Thoracic aorta (tissue), 2 donors: Measurements from ENCODE around the gene TMEM51. TPM values are rescaled to one million over a fixed set of nuclear protein-coding genes. Genes with fewer than 3 reads are reported as not detected.

Experiments
- ATAC-seq: fragments of 150-250 bp; one replicate; pipeline ENCODE4 v1.8.0; 2017; ENCODE audit warnings: low read depth; ENCODE audit not compliant: insufficient number of reproducible peaks, low FRiP score
- DNase-seq: peaks from one replicate; pipeline ENCODE4 v3.0.0-alpha.2; 2020; ENCODE audit warnings: low spot score
- H3K27ac ChIP-seq, 2 donors: fragments of 200-600 bp; sonication (generic); 1 replicate in 1 of 2; 2 replicates in 1 of 2; pipeline ENCODE4 v1.5.1; 2016; ENCODE audit warnings: mild to moderate bottlenecking in 2 of 2, moderate library complexity in 2 of 2
- H3K27me3 ChIP-seq: fragments of 200-600 bp; sonication (generic); replicated peaks from 2 replicates; pipeline ENCODE4 v1.6.0; 2016; ENCODE audit warnings: mild to moderate bottlenecking; ENCODE audit not compliant: insufficient read depth
- H3K36me3 ChIP-seq: fragments of 200-600 bp; sonication (generic); one replicate; pipeline ENCODE4 v1.5.1; 2016
- H3K4me1 ChIP-seq, 2 donors: fragments of 200-600 bp; sonication (generic); 1 replicate in 1 of 2; 2 replicates in 1 of 2; pipeline versions ENCODE4 v1.5.1 to v1.6.0; 2016; ENCODE audit warnings: low read depth in 2 of 2, mild to moderate bottlenecking in 1 of 2; ENCODE audit not compliant: control insufficient read depth in 1 of 2
- H3K4me3 ChIP-seq: fragments of 200-600 bp; sonication (generic); 2 replicates; pipeline ENCODE4 v1.5.1; 2016; ENCODE audit warnings: mild to moderate bottlenecking
- H3K9me3 ChIP-seq: fragments of 200-600 bp; sonication (generic); 2 replicates; pipeline ENCODE4 v1.5.1; 2016
- total RNA-seq, 2 donors: library from RNA; depleted of rRNA; stranded (reverse); fragments of >200 nt; gene quantifications; one replicate each; pipeline versions ENCODE4 v1.1.0 to v1.2.3, GENCODE V29; 2016
- TF ChIP-seq, protein P1 (sequence below): fragments of 200-600 bp; sonication (generic); IDR thresholded peaks from one replicate; pipeline ENCODE4 v1.5.1; 2019; ENCODE audit warnings: antibody characterized with exemption

TMEM51 gene
- total RNA-seq, 2 donors from 2014 or later = 2.0 to 5.9 TPM

- Histone ChIP-seq H3K4me3 (no peak overlapping the region), H3K9me3 (no peaks in the 10 kb centered on the region), H3K27ac (no peak overlapping the region), H3K36me3 (no peaks in the 10 kb centered on the region), H3K27me3 (no peaks in the 10 kb centered on the region), H3K4me1 (no peaks in the 10 kb centered on the region)
- TF ChIP-seq, protein P1, sequence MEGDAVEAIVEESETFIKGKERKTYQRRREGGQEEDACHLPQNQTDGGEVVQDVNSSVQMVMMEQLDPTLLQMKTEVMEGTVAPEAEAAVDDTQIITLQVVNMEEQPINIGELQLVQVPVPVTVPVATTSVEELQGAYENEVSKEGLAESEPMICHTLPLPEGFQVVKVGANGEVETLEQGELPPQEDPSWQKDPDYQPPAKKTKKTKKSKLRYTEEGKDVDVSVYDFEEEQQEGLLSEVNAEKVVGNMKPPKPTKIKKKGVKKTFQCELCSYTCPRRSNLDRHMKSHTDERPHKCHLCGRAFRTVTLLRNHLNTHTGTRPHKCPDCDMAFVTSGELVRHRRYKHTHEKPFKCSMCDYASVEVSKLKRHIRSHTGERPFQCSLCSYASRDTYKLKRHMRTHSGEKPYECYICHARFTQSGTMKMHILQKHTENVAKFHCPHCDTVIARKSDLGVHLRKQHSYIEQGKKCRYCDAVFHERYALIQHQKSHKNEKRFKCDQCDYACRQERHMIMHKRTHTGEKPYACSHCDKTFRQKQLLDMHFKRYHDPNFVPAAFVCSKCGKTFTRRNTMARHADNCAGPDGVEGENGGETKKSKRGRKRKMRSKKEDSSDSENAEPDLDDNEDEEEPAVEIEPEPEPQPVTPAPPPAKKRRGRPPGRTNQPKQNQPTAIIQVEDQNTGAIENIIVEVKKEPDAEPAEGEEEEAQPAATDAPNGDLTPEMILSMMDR = no peak
- no peak for ATAC-seq
- no peak for DNase-seq
Observed at GRCh38 chr1:15107911-15108310, 45.6 kb upstream of the TMEM51 start.

GRCh38 chr1:15110128-15110866 lies 43.2 kb upstream of the TMEM51 start:
- Histone ChIP-seq H3K27me3 (no peaks in the 10 kb centered on the region), H3K27ac (no peak overlapping the region), H3K4me3 (no peak overlapping the region), H3K9me3 (no peaks in the 10 kb centered on the region), H3K36me3 (no peaks in the 10 kb centered on the region), H3K4me1 (no peaks in the 10 kb centered on the region)
- DNase-seq (no peak), ATAC-seq (no peak)
- TF ChIP-seq, protein P1 = no peak

GRCh38 chr1:15110867-15111230 lies 42.7 kb upstream of the TMEM51 start:
- no peaks in the 10 kb centered on the region for H3K9me3 ChIP-seq
- H3K27ac ChIP-seq = no peak overlapping the region
- H3K4me1 ChIP-seq = no peaks in the 10 kb centered on the region
- TF ChIP-seq, protein P1 = no peak
- no peak overlapping the region for H3K4me3 ChIP-seq
- no peaks in the 10 kb centered on the region for H3K36me3 ChIP-seq
- DNase-seq = no peak
- no peak for ATAC-seq
- no peaks in the 10 kb centered on the region for H3K27me3 ChIP-seq

DNA sequence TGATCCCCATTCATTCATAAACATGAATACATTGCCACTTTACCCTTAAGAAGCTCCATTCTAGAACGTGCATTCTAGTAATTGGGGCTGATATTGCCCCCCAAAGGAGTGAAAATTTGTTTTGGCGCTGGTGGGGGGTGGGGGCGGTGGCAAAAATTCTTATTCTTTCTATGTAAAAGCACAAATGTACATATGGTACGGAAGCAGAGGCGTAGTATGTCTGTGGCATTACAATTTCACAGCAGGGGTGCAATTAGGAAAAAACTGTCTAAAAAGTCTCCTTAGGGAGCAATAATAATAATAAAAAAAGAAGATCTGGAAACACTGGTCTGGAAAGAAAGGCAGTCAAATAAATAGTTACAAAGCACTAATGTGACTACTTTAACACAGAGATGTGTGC lies 40.4 kb upstream of the TMEM51 start:
- Histone ChIP-seq H3K4me3 (no peak overlapping the region), H3K27me3 (no peaks in the 10 kb centered on the region), H3K36me3 (no peaks in the 10 kb centered on the region), H3K9me3 (no peaks in the 10 kb centered on the region), H3K27ac (no peak overlapping the region), H3K4me1 (no peaks in the 10 kb centered on the region)
- DNase-seq (no peak), ATAC-seq (no peak)
- TF ChIP-seq, protein P1 = no peak

DNA sequence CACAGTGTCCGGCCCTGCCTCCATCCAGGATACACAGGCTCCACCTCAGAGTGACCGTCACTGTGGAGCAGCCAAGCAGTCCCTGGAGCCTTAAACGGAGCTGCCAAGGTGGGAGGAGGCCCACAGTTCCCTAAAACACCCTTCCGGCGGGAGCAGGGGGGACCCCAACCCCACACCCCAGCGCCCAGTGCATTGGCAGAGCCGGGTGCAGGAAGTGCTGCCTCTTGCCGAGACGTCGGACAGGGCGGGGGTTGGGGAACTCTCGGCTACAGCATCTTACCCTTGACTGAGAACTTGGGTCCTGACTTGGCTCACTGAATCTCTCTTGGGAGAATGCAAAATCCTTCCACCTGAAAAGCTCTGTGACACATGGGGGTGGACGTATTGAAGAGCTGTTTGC lies 38.7 kb upstream of the TMEM51 start:
- no peaks in the 10 kb centered on the region for H3K27me3 ChIP-seq
- no peaks in the 10 kb centered on the region for H3K4me1 ChIP-seq
- H3K4me3 ChIP-seq = no peak overlapping the region
- H3K36me3 ChIP-seq = no peaks in the 10 kb centered on the region
- TF ChIP-seq, protein P1 = no peak
- no peak for DNase-seq
- no peaks in the 10 kb centered on the region for H3K9me3 ChIP-seq
- H3K27ac ChIP-seq = no peak overlapping the region
- no peak for ATAC-seq
